Thyroid gland (tissue), 4 donors: Measurements from ENCODE around the gene PARP4.

Experiments used
- CTCF ChIP-seq, 6 experiments: fragments of 200-600 bp in 3 of 6; fragments of 450-650 bp in 3 of 6; sonication (generic) in 3 of 6; IDR thresholded peaks; one replicate each; pipeline ENCODE4 v1.5.1; 2016 to 2019; ENCODE audit warnings: antibody characterized with exemption in 6 of 6, mild to moderate bottlenecking in 2 of 6, inconsistent platforms in 1 of 6, moderate library complexity in 1 of 6
- POLR2A ChIP-seq, 2 donors: fragments of 450-650 bp; IDR thresholded peaks; one replicate each; pipeline ENCODE4 v1.6.1; 2017; ENCODE audit warnings: antibody characterized with exemption in 2 of 2, mild to moderate bottlenecking in 2 of 2, moderate library complexity in 1 of 2

- TF ChIP-seq CTCF (IDR thresholded peaks at IDR 0.05), result no peak
- TF ChIP-seq POLR2A (IDR thresholded peaks at IDR 0.05), result no peak
Measured at GRCh38 chr13:24500977-24501376, 11.6 kb downstream of the PARP4 start.
